HEK293 (cell line): Measurements from ENCODE around the gene RGS14.

Source experiments
- CTCF ChIA-PET: fragments of 350-600 bp; formaldehyde crosslinking; extraction: SDS; loops from one replicate; lab custom pipeline; 2021; ENCODE audit warnings: antibody characterized with exemption; lab: Yijun Ruan, JAX
- POLR2A ChIA-PET: fragments of 300-600 bp; formaldehyde crosslinking; extraction: SDS; loops from one replicate; lab custom pipeline; 2020; ENCODE audit warnings: antibody characterized with exemption, inconsistent platforms; lab: Yijun Ruan, JAX
- H3K27ac ChIP-seq: fragments of 200-500 bp; sonication (Bioruptor generic); 2 replicates; pipeline ENCODE4 v1.5.1; 2014; ENCODE audit warnings: low read depth, low read length, control low read depth, inconsistent platforms; ENCODE audit errors: extremely low read depth
- H3K36me3 ChIP-seq, 2 experiments: fragments of 200-500 bp in 1 of 2; sonication (Bioruptor generic) in 1 of 2; 1 replicate in 1 of 2; 2 replicates in 1 of 2; pipeline ENCODE4 v1.5.1; 2014 to 2017; ENCODE audit warnings: inconsistent platforms in 2 of 2, low read length in 2 of 2; ENCODE audit not compliant: control insufficient read depth in 2 of 2, insufficient read depth in 1 of 2
- H3K4me1 ChIP-seq: fragments of 200-500 bp; sonication (Bioruptor generic); 2 replicates; pipeline ENCODE4 v1.5.1; 2014; ENCODE audit warnings: mild to moderate bottlenecking, low read length, inconsistent platforms; ENCODE audit not compliant: control insufficient read depth, insufficient read depth
- H3K4me3 ChIP-seq: 2 replicates; pipeline ENCODE4 v1.5.1; 2011; ENCODE audit warnings: low read depth, mild to moderate bottlenecking, control low read depth, low read length, moderate library complexity
- H3K9me3 ChIP-seq: fragments of 200-500 bp; sonication (Bioruptor generic); 2 replicates; pipeline ENCODE4 v1.5.1; 2014; ENCODE audit warnings: low read depth, low read length, inconsistent platforms; ENCODE audit not compliant: control insufficient read depth, insufficient read depth
- FEZF1 ChIP-seq: fragments of 450-650 bp; formaldehyde crosslinking; IDR thresholded peaks from 2 replicates; pipeline ENCODE4 v1.5.1; 2016; ENCODE audit warnings: missing biosample characterization, missing genetic modification characterization
- GLIS1 ChIP-seq: fragments of 450-650 bp; formaldehyde crosslinking; IDR thresholded peaks from 2 replicates; pipeline ENCODE4 v1.5.1; 2016; ENCODE audit warnings: missing biosample characterization, missing genetic modification characterization
- KLF1 ChIP-seq: fragments of 450-650 bp; formaldehyde crosslinking; IDR thresholded peaks from 2 replicates; pipeline ENCODE4 v1.5.1; 2016; ENCODE audit warnings: missing biosample characterization, missing genetic modification characterization
- MYNN ChIP-seq: fragments of 450-650 bp; formaldehyde crosslinking; IDR thresholded peaks from 2 replicates; pipeline ENCODE4 v1.5.1; 2016; ENCODE audit warnings: missing biosample characterization, missing genetic modification characterization, borderline replicate concordance
- PATZ1 ChIP-seq: fragments of 450-650 bp; formaldehyde crosslinking; IDR thresholded peaks from 2 replicates; pipeline ENCODE4 v1.5.1; 2016; ENCODE audit warnings: missing biosample characterization, missing genetic modification characterization
- PRDM1 ChIP-seq: fragments of 450-650 bp; formaldehyde crosslinking; IDR thresholded peaks from 2 replicates; pipeline ENCODE4; 2016; ENCODE audit warnings: missing biosample characterization, missing genetic modification characterization
- ZBTB10 ChIP-seq: fragments of 450-650 bp; formaldehyde crosslinking; IDR thresholded peaks from 2 replicates; pipeline ENCODE4 v1.5.1; 2016; ENCODE audit warnings: missing biosample characterization, missing genetic modification characterization
- ZBTB44 ChIP-seq: fragments of 450-650 bp; IDR thresholded peaks from 2 replicates; pipeline ENCODE4 v1.5.1; 2018; ENCODE audit warnings: missing biosample characterization, mild to moderate bottlenecking, missing genetic modification characterization
- ZBTB48 ChIP-seq: fragments of 450-650 bp; formaldehyde crosslinking; IDR thresholded peaks from 2 replicates; pipeline ENCODE4 v1.5.1; 2016; ENCODE audit warnings: missing biosample characterization, missing genetic modification characterization
- ZFP37 ChIP-seq: fragments of 450-650 bp; formaldehyde crosslinking; IDR thresholded peaks from 2 replicates; pipeline ENCODE4 v1.5.1; 2016; ENCODE audit warnings: missing biosample characterization, missing genetic modification characterization
- ZNF184 ChIP-seq: fragments of 450-650 bp; IDR thresholded peaks from 2 replicates; pipeline ENCODE4 v1.5.1; 2018; ENCODE audit warnings: missing biosample characterization, mild to moderate bottlenecking, missing genetic modification characterization
- ZNF223 ChIP-seq: fragments of 450-650 bp; formaldehyde crosslinking; IDR thresholded peaks from 2 replicates; pipeline ENCODE4 v1.5.1; 2016; ENCODE audit warnings: missing biosample characterization, missing genetic modification characterization
- ZNF274 ChIP-seq, 2 experiments: fragments of 200-500 bp in 1 of 2; fragments of 450-650 bp in 1 of 2; sonication (Bioruptor generic) in 1 of 2; formaldehyde crosslinking in 1 of 2; IDR thresholded peaks; 2 replicates each; pipeline versions ENCODE4 v1.5.1 to v1.6.1; 2014 to 2016; ENCODE audit warnings: borderline replicate concordance in 1 of 2, inconsistent platforms in 1 of 2, low read length in 1 of 2, missing biosample characterization in 1 of 2, missing genetic modification characterization in 1 of 2
- ZNF335 ChIP-seq: fragments of 450-650 bp; formaldehyde crosslinking; conservative IDR thresholded peaks from 2 replicates; pipeline ENCODE4 v1.5.1; 2016; ENCODE audit warnings: missing biosample characterization, missing genetic modification characterization
- ZNF394 ChIP-seq: fragments of 450-650 bp; formaldehyde crosslinking; IDR thresholded peaks from 2 replicates; pipeline ENCODE4 v1.5.1; 2016; ENCODE audit warnings: missing biosample characterization, missing genetic modification characterization, mild to moderate bottlenecking, moderate library complexity, borderline replicate concordance
- ZNF404 ChIP-seq: fragments of 450-650 bp; formaldehyde crosslinking; IDR thresholded peaks from 2 replicates; pipeline ENCODE4 v1.5.1; 2017; ENCODE audit warnings: missing biosample characterization, missing genetic modification characterization
- ZNF561 ChIP-seq: fragments of 450-650 bp; IDR thresholded peaks from 2 replicates; pipeline ENCODE4 v1.5.1; 2018; ENCODE audit warnings: missing biosample characterization, missing genetic modification characterization, borderline replicate concordance
- ZNF610 ChIP-seq: fragments of 450-650 bp; formaldehyde crosslinking; IDR thresholded peaks from 2 replicates; pipeline ENCODE4 v1.5.1; 2016; ENCODE audit warnings: missing biosample characterization, missing genetic modification characterization, borderline replicate concordance
- ZNF624 ChIP-seq: fragments of 450-650 bp; formaldehyde crosslinking; IDR thresholded peaks from 2 replicates; pipeline ENCODE4 v1.5.1; 2017; ENCODE audit warnings: missing biosample characterization, missing genetic modification characterization
- ZSCAN4 ChIP-seq: fragments of 450-650 bp; formaldehyde crosslinking; IDR thresholded peaks from 2 replicates; pipeline ENCODE4 v1.5.1; 2017; ENCODE audit warnings: missing biosample characterization, missing genetic modification characterization
- TF ChIP-seq, protein P1 (sequence below): fragments of 450-650 bp; formaldehyde crosslinking; IDR thresholded peaks from 2 replicates; pipeline ENCODE4 v1.5.1; 2016; ENCODE audit warnings: missing biosample characterization, missing genetic modification characterization
- TF ChIP-seq, protein P2 (sequence below): fragments of 450-650 bp; formaldehyde crosslinking; conservative IDR thresholded peaks from 2 replicates; pipeline ENCODE4 v1.5.1; 2016; ENCODE audit warnings: low read depth, missing biosample characterization, missing genetic modification characterization

RGS14 gene

DNA sequence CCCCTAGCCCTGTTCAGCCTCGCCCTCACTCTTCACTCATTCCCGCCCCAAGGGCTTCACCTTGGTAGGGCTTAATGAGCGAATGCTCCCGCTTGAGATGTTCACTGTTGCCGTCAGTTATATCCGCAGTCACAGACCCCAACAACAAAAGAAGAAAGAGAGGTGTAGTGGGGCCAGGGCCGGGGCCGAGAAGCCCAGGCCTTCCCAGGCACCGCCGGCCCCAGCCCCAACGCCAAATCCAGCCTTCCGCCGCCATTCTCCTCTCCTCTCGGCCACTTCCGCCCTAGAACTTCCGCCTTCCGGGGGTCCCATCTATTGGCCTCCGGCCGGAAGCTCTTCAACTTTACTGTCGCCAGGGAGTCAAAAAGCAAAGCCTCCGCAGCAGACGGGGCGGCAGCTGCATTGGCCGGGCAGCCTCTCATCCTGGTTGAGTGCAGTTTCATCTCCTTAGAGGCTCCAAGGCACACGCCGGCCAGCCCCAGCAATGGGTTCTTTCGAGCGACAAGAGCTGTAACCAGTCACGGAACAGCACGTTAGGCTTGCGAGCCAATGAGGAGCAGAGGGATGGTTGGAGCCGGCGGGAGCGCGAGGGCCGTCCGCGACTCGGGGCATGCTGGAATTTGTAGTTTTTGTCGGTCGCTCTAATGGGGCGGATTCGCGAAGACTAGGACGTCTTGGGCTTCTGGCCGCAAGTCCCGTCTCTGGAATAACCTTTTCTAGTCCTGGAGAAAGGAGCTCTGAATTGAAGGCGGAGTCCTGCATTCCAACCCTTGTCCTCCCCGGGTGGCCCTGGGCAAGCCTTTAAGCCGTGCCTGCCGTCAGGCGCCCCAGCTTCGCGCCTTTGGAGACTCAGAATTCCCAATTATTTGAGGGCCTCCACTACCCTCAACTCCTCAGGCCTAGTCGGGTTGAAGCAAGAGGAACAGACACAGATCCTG is 6.1 kb upstream of the RGS14 start, which contains the start of gene LMAN2 (continued):
- TF ChIP-seq, protein P1, sequence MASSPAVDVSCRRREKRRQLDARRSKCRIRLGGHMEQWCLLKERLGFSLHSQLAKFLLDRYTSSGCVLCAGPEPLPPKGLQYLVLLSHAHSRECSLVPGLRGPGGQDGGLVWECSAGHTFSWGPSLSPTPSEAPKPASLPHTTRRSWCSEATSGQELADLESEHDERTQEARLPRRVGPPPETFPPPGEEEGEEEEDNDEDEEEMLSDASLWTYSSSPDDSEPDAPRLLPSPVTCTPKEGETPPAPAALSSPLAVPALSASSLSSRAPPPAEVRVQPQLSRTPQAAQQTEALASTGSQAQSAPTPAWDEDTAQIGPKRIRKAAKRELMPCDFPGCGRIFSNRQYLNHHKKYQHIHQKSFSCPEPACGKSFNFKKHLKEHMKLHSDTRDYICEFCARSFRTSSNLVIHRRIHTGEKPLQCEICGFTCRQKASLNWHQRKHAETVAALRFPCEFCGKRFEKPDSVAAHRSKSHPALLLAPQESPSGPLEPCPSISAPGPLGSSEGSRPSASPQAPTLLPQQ (tag by site-specific recombination): peak; percentile 85
- TF ChIP-seq ZNF624 (tag by site-specific recombination) (no peak), ZNF394 (tag by site-specific recombination) (peak; percentile 74; the same call in 1 of the 2 replicates), ZNF561 (tag by site-specific recombination) (peak; percentile 92; the same call in 1 of the 2 replicates), ZBTB10 (no peak), FEZF1 (0 out of 2 replicates have a peak, but pooled peaks have one; percentile 14), ZNF223 (no peak), GLIS1 (tag by site-specific recombination) (0 out of 2 replicates have a peak, but pooled peaks have one; percentile 20), ZFP37 (tag by site-specific recombination) (peak; percentile 76), ZNF335 (tag by site-specific recombination) (peak; percentile 100), ZBTB44 (peak; percentile 49; the same call in 1 of the 2 replicates), ZSCAN4 (tag by site-specific recombination) (peak; percentile 56), PATZ1 (tag by site-specific recombination) (peak; percentile 66; the same call in 1 of the 2 replicates), ZNF404 (tag by site-specific recombination) (no peak), ZNF184 (no peak)

GRCh38 chr5:177353093-177353492 is 4.6 kb upstream of the RGS14 start:
- H3K4me1 ChIP-seq: peaks cover 17% of the 10 kb centered on the region; the same call in 1 of the 2 replicates
- H3K4me3 ChIP-seq: no peak overlapping the region
- H3K36me3 ChIP-seq: peaks cover 0 to 12% of the 10 kb centered on the region in 2 experiments; a peak in 2 of 3 replicates
- POLR2A ChIA-PET: interaction anchor here (0.6 to 2.1 kb wide), 6 partner anchors 10 to 326 kb away, joined by 3 to 7 read pairs (median 4); no protein-coding TSS in a partner anchor
- CTCF ChIA-PET: interaction anchor here (0.7 to 3.2 kb wide), 4 partner anchors 17 to 250 kb away, joined by 3 to 26 read pairs (median 3); no protein-coding TSS in a partner anchor
- no peak overlapping the region for H3K27ac ChIP-seq
- H3K9me3 ChIP-seq: no peaks in the 10 kb centered on the region
- TF ChIP-seq, protein P2, sequence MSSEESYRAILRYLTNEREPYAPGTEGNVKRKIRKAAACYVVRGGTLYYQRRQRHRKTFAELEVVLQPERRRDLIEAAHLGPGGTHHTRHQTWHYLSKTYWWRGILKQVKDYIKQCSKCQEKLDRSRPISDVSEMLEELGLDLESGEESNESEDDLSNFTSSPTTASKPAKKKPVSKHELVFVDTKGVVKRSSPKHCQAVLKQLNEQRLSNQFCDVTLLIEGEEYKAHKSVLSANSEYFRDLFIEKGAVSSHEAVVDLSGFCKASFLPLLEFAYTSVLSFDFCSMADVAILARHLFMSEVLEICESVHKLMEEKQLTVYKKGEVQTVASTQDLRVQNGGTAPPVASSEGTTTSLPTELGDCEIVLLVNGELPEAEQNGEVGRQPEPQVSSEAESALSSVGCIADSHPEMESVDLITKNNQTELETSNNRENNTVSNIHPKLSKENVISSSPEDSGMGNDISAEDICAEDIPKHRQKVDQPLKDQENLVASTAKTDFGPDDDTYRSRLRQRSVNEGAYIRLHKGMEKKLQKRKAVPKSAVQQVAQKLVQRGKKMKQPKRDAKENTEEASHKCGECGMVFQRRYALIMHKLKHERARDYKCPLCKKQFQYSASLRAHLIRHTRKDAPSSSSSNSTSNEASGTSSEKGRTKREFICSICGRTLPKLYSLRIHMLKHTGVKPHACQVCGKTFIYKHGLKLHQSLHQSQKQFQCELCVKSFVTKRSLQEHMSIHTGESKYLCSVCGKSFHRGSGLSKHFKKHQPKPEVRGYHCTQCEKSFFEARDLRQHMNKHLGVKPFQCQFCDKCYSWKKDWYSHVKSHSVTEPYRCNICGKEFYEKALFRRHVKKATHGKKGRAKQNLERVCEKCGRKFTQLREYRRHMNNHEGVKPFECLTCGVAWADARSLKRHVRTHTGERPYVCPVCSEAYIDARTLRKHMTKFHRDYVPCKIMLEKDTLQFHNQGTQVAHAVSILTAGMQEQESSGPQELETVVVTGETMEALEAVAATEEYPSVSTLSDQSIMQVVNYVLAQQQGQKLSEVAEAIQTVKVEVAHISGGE (tag by site-specific recombination): no peak
- TF ChIP-seq ZBTB48 (tag by site-specific recombination) (no peak), PRDM1 (no peak), ZNF404 (tag by site-specific recombination) (no peak), MYNN (tag by site-specific recombination) (no peak), ZNF274 (IDR thresholded peaks at IDR 0.05; ENCODE audit: low read length) (no peak), ZNF274 (tag by site-specific recombination; IDR thresholded peaks at IDR 0.05; ENCODE audit: borderline replicate concordance) (no peak), ZNF610 (tag by site-specific recombination) (no peak), KLF1 (tag by site-specific recombination) (no peak)
